Activated CD4-positive, alpha-beta memory T cell treated with anti-CD3 and anti-CD28 coated beads for 36 hours (primary cell): ENCODE data around the gene SLC25A21. TPM values are rescaled to one million over a fixed set of nuclear protein-coding genes. Genes with fewer than 3 reads are reported as not detected.
"Not testable (repeated sequence)": the region's sequence is repeated elsewhere in the genome, so short reads cannot be mapped to it uniquely, and the experiment has no call there.

ENCODE experiments used
- CTCF ChIA-PET: fragments of 350-600 bp; sonication (Branson Sonifier 250); formaldehyde crosslinking; loops from one replicate; lab custom pipeline; 2021; ENCODE audit warnings: antibody characterized with exemption, inconsistent platforms; lab: Charles Lee
- POLR2A ChIA-PET: fragments of 350-600 bp; sonication (Branson Sonifier 250); formaldehyde crosslinking; loops from one replicate; lab custom pipeline; 2021; ENCODE audit warnings: antibody characterized with exemption; lab: Charles Lee
- DNase-seq: peaks from one replicate; pipeline ENCODE4 v3.0.0-alpha.2; 2020
- H3K27ac Mint-ChIP-seq: one replicate; pipeline ENCODE4 v1.8.0; 2021; ENCODE audit warnings: mixed read lengths
- H3K27me3 Mint-ChIP-seq: one replicate; pipeline ENCODE4 v1.8.0; 2021; ENCODE audit warnings: mixed read lengths
- H3K36me3 Mint-ChIP-seq: one replicate; pipeline ENCODE4 v1.8.0; 2021; ENCODE audit warnings: mixed read lengths
- H3K4me1 Mint-ChIP-seq: one replicate; pipeline ENCODE4 v1.8.0; 2021; ENCODE audit warnings: low read depth, mixed read lengths
- H3K4me3 Mint-ChIP-seq: one replicate; pipeline ENCODE4 v1.8.0; 2021; ENCODE audit warnings: mild to moderate bottlenecking, mixed read lengths
- H3K9me3 Mint-ChIP-seq: one replicate; pipeline ENCODE4 v1.8.0; 2021; ENCODE audit warnings: mixed read lengths
- intact Hi-C: fragments of 100-400 bp; cut with micrococcal nuclease; formaldehyde crosslinking; loops from one replicate; pipeline ENCODE4 v1.15.1; 2023
- total RNA-seq, 2 experiments: library from RNA; stranded (reverse); gene quantifications; one replicate each; pipeline ENCODE4 v1.2.3, GENCODE V29; 2021

SLC25A21 gene
- total RNA-seq, 2 experiments from 2014 or later, result not detected

DNA sequence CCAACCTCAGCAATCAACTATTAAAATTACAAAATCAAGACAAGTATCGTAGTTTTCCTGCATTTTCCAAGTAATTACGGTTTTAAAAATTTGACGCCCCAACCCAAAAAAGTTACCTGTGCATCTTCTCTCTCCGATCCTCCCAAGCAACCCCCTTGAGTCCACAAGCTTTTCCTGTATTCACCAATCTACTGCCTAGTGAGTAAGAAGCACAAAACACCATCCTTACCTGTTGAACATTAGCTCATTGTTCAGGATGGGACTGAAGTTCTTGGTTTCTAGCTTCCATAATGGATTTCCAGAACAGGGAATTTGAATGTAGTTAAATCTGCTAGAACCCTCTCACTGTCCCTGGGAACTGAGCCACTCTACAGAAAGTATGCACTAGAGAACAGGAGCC, 348.8 kb downstream of the SLC25A21 start:
- CTCF ChIA-PET, result no interaction called here
- H3K4me1 Mint-ChIP-seq, result no peaks in the 10 kb centered on the region
- H3K27me3 Mint-ChIP-seq, result no peaks in the 10 kb centered on the region
- H3K27ac Mint-ChIP-seq, result no peak overlapping the region
- POLR2A ChIA-PET, result no interaction called here
- no peaks in the 10 kb centered on the region for H3K9me3 Mint-ChIP-seq
- DNase-seq, result no peak
- H3K4me3 Mint-ChIP-seq, result no peak overlapping the region
- intact Hi-C loops, result no loop called here
- H3K36me3 Mint-ChIP-seq, result no peaks in the 10 kb centered on the region

DNA sequence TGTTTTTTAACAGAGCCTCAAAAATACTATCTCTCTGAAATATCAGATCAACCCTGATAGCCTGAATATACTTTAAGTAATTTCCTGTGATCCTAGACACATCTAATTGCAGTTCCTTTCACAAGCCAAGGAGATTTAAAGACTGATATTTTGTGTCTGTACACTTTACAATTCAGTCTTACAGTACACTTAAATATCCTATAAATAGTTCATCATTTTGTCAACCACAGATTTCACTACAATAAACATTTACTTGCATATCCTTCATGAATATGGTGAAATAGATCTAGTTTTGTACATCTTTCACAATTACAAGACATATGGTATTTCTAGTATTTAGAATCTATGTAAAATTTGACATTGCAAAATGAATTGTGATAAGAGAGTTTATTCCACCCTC, 349.7 kb downstream of the SLC25A21 start:
- no peaks in the 10 kb centered on the region for H3K36me3 Mint-ChIP-seq
- H3K9me3 Mint-ChIP-seq, result no peaks in the 10 kb centered on the region
- no peaks in the 10 kb centered on the region for H3K27me3 Mint-ChIP-seq
- no peaks in the 10 kb centered on the region for H3K4me1 Mint-ChIP-seq
- intact Hi-C loops, result no loop called here
- ChIA-PET CTCF (no interaction called here), POLR2A (no interaction called here)
- H3K27ac Mint-ChIP-seq, result no peak overlapping the region
- H3K4me3 Mint-ChIP-seq, result no peak overlapping the region
- DNase-seq, result no peak

DNA sequence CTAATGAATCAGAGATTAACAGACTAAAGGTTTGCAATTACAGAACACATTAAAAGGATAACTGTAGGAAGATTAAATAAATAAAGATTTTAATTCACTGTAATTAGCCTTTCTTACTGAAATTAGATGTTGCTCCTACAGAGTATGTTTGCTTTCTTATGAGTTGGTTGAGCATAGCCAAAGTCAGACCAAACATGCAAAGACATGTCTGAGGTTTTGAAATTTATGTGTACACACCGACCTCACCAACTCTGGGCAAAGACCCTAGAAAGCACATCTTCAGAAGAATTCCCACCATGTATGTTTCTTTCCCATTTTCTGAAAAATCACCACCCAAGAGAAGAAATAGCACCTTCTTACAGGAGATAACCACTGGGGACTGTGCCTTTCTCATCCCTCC, 351.5 kb downstream of the SLC25A21 start:
- Mint-ChIP-seq H3K27me3 (no peaks in the 10 kb centered on the region), H3K36me3 (no peaks in the 10 kb centered on the region), H3K27ac (no peak overlapping the region), H3K4me3 (no peak overlapping the region), H3K4me1 (no peaks in the 10 kb centered on the region), H3K9me3 (no peaks in the 10 kb centered on the region)
- ChIA-PET POLR2A (no interaction called here), CTCF (no interaction called here)
- intact Hi-C loops, result no loop called here
- DNase-seq, result no peak

DNA sequence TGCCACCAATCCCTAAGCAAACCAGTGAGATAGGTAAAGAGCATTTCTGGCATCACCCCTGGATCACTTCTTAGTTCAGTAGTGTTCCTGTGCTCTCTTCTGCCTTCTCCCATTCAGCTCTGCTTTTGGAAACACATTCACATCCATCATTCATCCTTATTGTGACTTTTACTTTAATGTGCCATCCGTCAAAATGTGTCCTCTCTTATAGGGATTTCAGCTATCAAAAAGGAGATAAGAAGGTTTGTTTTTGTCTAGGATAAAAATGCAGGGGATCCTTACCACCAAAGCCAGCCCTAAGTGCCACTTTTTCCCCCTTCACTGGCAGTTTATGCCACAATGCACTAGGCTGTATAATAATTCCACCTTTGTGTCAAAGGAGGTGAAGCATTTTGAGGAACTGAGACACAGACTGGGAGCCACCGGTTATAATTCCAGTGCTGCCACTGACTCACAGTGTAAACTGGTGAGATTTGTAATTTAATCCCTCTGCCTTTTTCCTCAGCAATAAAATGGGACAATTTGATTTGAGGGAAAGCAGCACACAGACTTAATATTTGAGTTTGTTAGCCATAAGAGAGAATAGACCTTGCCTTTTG, 352.2 kb downstream of the SLC25A21 start:
- Mint-ChIP-seq H3K36me3 (no peaks in the 10 kb centered on the region), H3K27ac (no peak overlapping the region), H3K9me3 (peaks cover 2% of the 10 kb centered on the region), H3K4me1 (no peaks in the 10 kb centered on the region), H3K4me3 (no peak overlapping the region), H3K27me3 (no peaks in the 10 kb centered on the region)
- intact Hi-C loops, result no loop called here
- no peak for DNase-seq
- CTCF ChIA-PET, result interaction anchor here (1.2 kb wide), 1 partner anchor 10 kb away, joined by 3 read pairs; no protein-coding TSS in a partner anchor
- POLR2A ChIA-PET, result no interaction called here

DNA sequence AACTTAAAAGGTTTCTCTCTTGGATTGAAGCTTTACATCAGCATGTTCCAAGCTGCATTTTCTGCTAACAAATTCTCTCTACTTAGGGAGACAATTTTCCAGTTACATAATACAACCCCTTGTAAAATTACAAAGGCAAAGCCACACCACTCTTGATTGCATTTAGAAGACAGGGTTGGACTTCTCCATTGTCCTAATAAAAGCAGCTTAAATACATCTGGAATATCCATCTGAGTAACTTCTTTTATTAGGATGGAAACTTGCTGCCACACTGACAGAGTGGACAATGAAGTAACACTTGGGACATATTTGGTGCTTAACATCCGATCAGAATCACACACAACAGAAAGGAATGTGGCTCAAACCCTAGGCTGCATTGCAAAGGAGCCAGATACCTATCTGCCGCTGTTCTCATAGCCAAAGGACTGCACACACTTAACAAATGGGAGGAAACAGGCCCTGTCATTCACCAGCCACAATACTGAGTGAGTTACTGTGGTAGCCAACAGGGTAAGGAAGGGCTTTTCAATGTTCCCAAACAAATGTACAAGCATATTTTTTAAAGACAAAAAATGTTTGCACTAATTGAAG, 353.5 kb downstream of the SLC25A21 start:
- POLR2A ChIA-PET, result interaction anchor here (0.5 kb wide), 1 partner anchor 1419 kb away, joined by 3 read pairs; no protein-coding TSS in a partner anchor
- Mint-ChIP-seq H3K27ac (no peak overlapping the region), H3K27me3 (no peaks in the 10 kb centered on the region), H3K4me1 (no peaks in the 10 kb centered on the region), H3K36me3 (no peaks in the 10 kb centered on the region), H3K9me3 (peaks cover 4% of the 10 kb centered on the region), H3K4me3 (no peak overlapping the region)
- no peak for DNase-seq
- CTCF ChIA-PET, result interaction anchor here (1.2 kb wide), 1 partner anchor 9 kb away, joined by 3 read pairs; no protein-coding TSS in a partner anchor
- intact Hi-C loops, result no loop called here

DNA sequence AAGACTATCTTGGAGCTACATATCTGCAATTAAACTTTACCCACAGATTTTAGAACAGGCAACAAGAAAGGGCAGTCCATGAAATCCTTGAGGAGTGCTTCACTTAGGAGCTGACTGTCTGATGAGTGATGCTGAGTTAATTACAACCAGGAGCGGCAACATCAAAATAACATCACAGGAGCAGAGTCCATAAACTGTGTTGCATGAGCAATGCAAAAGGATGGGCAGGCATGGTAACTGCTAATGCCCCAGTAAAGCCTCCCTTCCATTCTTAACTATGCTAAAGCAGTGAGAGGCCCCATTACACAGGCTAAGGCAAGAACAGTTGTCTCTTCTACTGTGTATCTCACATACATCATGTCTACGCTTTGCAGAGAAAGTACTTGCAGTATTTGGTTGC, 354.2 kb downstream of the SLC25A21 start:
- no peak overlapping the region for H3K27ac Mint-ChIP-seq
- H3K27me3 Mint-ChIP-seq, result no peaks in the 10 kb centered on the region
- CTCF ChIA-PET, result no interaction called here
- no peak for DNase-seq
- POLR2A ChIA-PET, result no interaction called here
- intact Hi-C loops, result no loop called here
- H3K9me3 Mint-ChIP-seq, result peaks cover 4% of the 10 kb centered on the region
- no peaks in the 10 kb centered on the region for H3K36me3 Mint-ChIP-seq
- no peaks in the 10 kb centered on the region for H3K4me1 Mint-ChIP-seq
- no peak overlapping the region for H3K4me3 Mint-ChIP-seq

DNA sequence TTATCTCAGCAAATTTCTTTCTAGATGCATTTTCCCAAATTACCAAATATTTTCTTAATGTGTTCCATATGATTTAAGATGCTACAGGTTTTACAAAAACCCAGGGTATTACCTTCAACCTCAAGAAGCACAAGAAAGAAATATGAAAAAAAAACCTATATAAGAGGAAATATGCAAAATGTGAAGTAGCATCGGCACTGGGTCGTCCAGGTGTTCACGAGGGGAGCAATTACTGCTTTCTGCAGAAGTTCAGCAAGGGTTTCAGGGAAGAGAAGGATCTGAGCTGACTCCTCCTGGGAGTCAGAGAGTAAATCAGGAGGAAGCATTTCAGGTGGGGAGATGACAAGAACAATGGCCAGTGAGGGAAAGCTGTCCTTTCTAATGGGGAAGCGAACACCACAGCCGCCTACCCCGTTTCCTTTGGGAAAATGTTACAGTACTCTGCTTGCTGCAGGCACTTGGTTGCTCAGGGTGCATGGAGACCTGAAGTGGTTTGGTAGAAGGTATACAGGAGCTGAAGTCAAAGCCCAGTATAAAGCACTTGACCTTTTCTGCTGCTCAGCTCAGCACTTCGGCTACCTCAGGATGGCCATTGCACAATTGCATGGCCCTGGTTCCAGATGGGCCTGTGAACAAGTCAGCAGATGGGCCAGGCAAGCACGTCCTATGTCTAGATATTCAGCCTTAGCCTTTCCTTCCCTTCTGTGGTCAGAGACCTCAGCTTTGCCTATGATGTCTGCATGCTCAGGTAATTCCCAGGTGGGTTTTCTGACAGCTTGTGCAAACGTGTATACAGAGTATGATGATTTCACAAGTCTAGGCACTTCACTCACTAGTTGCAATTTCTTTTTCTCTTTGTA, 355.1 kb downstream of the SLC25A21 start:
- Mint-ChIP-seq H3K27ac (no peak overlapping the region), H3K36me3 (no peaks in the 10 kb centered on the region), H3K4me1 (no peaks in the 10 kb centered on the region), H3K4me3 (no peak overlapping the region), H3K27me3 (no peaks in the 10 kb centered on the region), H3K9me3 (peaks cover 4% of the 10 kb centered on the region)
- DNase-seq, result no peak
- CTCF ChIA-PET, result no interaction called here
- POLR2A ChIA-PET, result no interaction called here
- intact Hi-C loops, result no loop called here

DNA sequence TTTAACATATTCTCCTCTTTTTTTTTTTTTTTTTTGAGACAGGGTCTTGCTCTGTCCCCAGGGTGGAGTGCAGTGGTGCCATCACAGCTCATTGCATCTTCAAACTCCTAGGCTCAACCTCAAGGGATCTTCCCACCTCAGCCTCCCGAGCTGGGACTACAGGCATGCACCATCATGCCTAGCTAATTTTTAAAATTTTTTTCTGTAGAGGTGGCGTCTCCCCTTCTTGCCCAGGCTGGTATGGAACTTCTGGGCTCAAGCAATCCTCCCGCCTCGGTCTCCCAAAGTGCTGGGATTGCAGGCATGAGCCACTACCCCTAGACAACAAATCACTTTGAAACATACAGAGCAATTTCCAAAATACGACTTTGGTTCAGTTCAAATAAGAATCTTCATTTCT, 355.9 kb downstream of the SLC25A21 start:
- ChIA-PET CTCF (no interaction called here), POLR2A (no interaction called here)
- Mint-ChIP-seq H3K27ac (no peak overlapping the region), H3K27me3 (no peaks in the 10 kb centered on the region), H3K4me1 (no peaks in the 10 kb centered on the region), H3K9me3 (peaks cover 4% of the 10 kb centered on the region), H3K4me3 (no peak overlapping the region), H3K36me3 (no peaks in the 10 kb centered on the region)
- no peak for DNase-seq
- intact Hi-C loops, result no loop called here

DNA sequence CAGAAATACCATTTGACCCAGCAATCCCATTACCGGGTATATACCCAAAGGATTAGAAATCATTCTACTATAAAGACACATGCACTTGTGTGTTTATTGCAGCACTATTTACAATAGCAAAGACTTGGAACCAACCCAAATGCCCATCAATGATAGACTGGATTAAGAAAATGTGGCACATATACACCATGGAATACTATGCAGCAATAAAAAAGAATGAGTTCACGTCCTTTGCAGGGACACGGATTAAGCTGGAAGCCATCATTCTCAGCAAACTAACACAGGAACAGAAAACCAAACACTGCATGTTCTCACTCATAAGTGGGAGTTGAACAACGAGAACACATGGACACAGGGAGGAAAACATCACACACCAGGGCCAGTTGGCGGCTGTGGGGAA, 357.6 kb downstream of the SLC25A21 start:
- H3K9me3 Mint-ChIP-seq, H3K4me3 Mint-ChIP-seq, H3K27ac Mint-ChIP-seq: not testable (repeated sequence)

DNA sequence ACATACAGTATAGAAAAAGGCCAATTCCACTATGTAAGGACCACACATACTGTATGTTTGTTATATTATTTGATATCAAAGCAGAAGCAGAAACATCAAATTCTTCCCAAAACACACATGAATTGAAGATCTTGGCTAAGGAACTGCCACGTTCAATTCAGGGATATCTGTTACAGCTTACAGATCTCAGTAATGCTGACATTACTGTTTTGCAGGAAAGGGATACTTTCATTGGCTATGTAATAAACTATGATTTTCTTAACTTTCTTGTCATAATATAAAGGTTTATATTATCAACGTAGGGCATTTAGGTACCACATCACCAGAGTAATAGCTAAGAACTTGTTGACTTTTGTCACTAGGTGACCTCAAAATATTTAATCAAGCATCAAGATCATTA, 362.2 kb downstream of the SLC25A21 start:
- CTCF ChIA-PET, result interaction anchor here (1.3 kb wide), 1 partner anchor 9 kb away, joined by 3 read pairs; no protein-coding TSS in a partner anchor
- Mint-ChIP-seq H3K27me3 (peaks cover 1% of the 10 kb centered on the region), H3K4me3 (no peak overlapping the region), H3K36me3 (no peaks in the 10 kb centered on the region), H3K9me3 (peaks cover 5% of the 10 kb centered on the region), H3K4me1 (no peaks in the 10 kb centered on the region), H3K27ac (no peak overlapping the region)
- no peak for DNase-seq
- intact Hi-C loops, result no loop called here
- POLR2A ChIA-PET, result no interaction called here

More for the DNA sequence above, 357.6 kb downstream of the SLC25A21 start:
- DNase-seq, H3K36me3 Mint-ChIP-seq, H3K4me1 Mint-ChIP-seq, intact Hi-C loops, POLR2A ChIA-PET, H3K27me3 Mint-ChIP-seq, CTCF ChIA-PET: not testable (repeated sequence)

DNA sequence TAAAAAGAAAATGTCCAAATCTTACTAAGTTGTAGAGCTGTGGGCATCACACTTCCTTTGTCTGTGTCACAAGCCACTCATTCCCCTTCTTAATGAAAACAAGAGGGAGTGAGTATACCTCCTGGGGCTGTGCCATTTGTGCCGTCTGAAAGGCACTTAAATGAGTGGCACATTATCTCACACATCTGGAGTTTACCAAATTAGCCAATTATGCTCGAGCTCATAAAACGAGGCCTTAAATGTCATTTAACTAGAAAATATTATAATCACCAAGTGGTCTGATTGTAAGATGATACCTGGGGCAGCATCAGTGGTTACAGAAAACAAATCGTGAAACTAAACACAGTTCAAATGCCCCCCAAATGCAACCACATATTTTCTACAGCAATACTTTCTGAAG, 364.7 kb downstream of the SLC25A21 start:
- H3K36me3 Mint-ChIP-seq, result no peaks in the 10 kb centered on the region
- H3K4me3 Mint-ChIP-seq, result no peak overlapping the region
- CTCF ChIA-PET, result no interaction called here
- POLR2A ChIA-PET, result no interaction called here
- peaks cover 5% of the 10 kb centered on the region for H3K9me3 Mint-ChIP-seq
- intact Hi-C loops, result no loop called here
- no peak overlapping the region for H3K27ac Mint-ChIP-seq
- H3K27me3 Mint-ChIP-seq, result peaks cover 1% of the 10 kb centered on the region
- H3K4me1 Mint-ChIP-seq, result no peaks in the 10 kb centered on the region
- DNase-seq, result no peak

DNA sequence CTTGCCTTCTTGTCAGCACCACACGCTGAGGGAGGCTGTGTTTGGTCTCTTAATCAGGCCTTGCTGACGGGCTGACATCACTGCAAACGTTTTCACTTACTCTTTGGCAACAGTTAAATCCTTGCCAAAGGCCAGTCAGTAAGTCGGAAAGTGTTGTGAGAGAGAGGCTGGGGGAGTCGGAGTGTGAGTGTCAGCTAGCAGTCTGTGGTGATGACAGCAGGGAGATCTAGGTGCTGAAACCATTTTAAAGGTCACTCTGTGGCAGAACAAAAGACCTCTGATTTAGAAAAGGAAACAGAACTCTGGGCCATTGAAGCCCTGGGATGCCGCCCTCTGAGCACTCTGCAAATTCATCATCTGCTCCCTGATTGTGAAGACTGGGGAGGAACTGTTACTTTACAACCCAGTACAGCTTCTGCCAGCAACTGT, 367.3 kb downstream of the SLC25A21 start:
- H3K4me1 Mint-ChIP-seq, result no peaks in the 10 kb centered on the region
- H3K36me3 Mint-ChIP-seq, result no peaks in the 10 kb centered on the region
- POLR2A ChIA-PET, result no interaction called here
- DNase-seq, result no peak
- peaks cover 5% of the 10 kb centered on the region for H3K9me3 Mint-ChIP-seq
- peaks cover 1% of the 10 kb centered on the region for H3K27me3 Mint-ChIP-seq
- no peak overlapping the region for H3K4me3 Mint-ChIP-seq
- no peak overlapping the region for H3K27ac Mint-ChIP-seq
- CTCF ChIA-PET, result no interaction called here
- intact Hi-C loops, result no loop called here
